Activated naive CD4-positive, alpha-beta T cell treated with anti-CD3 and anti-CD28 coated beads, Interleukin-2, amount 50 U/mL, for 24 hours (primary cell): ENCODE data around the gene RABEP2.
"Not testable (repeated sequence)": the region's sequence is repeated elsewhere in the genome, so short reads cannot be mapped to it uniquely, and the experiment has no call there.

Experiments
- H3K27ac Mint-ChIP-seq: one replicate; pipeline ENCODE4 v1.8.0; 2021; ENCODE audit warnings: mild to moderate bottlenecking, mixed read lengths
- H3K27me3 Mint-ChIP-seq: one replicate; pipeline ENCODE4 v1.8.0; 2021; ENCODE audit warnings: mixed read lengths
- H3K36me3 Mint-ChIP-seq: one replicate; pipeline ENCODE4 v1.8.0; 2021; ENCODE audit warnings: mixed read lengths
- H3K4me1 Mint-ChIP-seq: one replicate; pipeline ENCODE4 v1.8.0; 2021; ENCODE audit warnings: mixed read lengths
- H3K4me3 Mint-ChIP-seq: one replicate; pipeline ENCODE4 v1.8.0; 2021; ENCODE audit warnings: mild to moderate bottlenecking, mixed read lengths
- H3K9me3 Mint-ChIP-seq: one replicate; pipeline ENCODE4 v1.8.0; 2021; ENCODE audit warnings: mixed read lengths

Gene RABEP2

DNA sequence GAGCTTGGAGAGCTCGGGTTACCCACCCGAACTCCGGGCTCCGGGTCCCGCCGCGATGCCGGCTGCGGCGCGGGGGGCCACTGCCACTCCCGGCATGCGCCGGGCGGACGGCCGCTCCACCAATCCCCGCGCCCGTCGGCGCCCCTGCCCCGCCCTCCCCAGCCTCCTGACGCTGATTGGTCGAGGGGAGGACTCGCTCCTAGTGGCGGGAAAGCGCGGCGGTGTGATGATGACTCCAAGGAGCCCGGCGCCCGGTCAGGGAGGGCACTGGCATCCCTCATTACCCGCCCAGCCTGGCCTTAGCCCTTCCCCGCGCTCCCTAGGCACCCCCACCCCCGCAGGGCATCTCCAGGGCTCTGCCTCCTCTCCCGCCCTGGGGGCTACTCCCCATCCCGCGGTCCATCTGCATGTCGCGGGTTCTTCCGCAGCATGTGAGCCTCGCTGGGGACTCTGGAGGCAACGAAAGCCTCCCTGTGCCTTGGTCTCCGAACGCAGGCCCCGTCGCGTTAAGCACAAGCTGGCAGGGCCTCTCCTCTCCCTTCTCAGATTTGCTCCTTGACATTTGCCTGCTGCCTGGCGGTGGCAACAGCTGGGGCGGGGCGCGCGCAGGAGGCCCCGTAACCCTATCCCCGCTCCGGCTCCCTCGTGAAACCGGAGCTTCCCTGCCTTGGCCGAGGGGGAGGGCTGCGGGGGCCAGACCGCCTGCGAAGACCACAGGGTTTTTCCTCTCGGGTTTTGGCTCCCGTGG is 45.0 kb downstream of the RABEP2 start:
- no peaks in the 10 kb centered on the region for H3K36me3 Mint-ChIP-seq
- H3K4me1 Mint-ChIP-seq = peaks cover 6% of the 10 kb centered on the region
- H3K27ac Mint-ChIP-seq = peak overlapping the region; percentile 41
- H3K27me3 Mint-ChIP-seq = peaks cover 5% of the 10 kb centered on the region
- peak overlapping the region; percentile 90 for H3K4me3 Mint-ChIP-seq
- H3K9me3 Mint-ChIP-seq = no peaks in the 10 kb centered on the region

DNA sequence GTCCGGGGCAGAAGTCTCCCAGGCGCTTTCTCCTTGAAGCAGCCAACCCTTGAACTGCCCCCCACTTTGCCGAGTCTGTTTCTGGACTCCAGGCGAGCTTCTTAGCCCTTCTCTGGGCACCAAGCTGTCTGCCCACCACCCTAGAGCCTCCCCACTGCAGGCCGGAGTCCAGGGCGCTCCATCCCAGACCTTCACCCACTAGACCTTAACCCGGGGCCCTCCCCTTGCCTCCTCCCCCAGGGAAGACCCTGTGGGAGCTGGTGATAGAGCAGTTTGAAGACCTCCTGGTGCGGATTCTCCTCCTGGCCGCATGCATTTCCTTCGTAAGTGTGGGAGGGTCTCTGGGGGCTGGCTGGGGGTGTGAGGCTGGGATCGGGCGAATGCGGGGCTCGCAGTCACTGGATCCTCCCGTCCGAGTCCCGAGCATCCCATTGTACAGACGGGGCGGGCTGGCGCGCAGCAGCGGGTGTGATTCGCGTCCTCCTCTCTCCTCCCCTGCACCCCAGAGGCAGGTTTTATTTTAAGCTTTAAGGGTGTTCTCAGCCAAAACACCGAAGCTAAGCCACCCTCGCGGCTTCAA is 45.7 kb downstream of the RABEP2 start:
- Mint-ChIP-seq H3K4me3 (peak overlapping the region; percentile 90), H3K27me3 (peaks cover 5% of the 10 kb centered on the region), H3K4me1 (peaks cover 6% of the 10 kb centered on the region), H3K9me3 (no peaks in the 10 kb centered on the region), H3K27ac (peak overlapping the region; percentile 35), H3K36me3 (no peaks in the 10 kb centered on the region)

DNA sequence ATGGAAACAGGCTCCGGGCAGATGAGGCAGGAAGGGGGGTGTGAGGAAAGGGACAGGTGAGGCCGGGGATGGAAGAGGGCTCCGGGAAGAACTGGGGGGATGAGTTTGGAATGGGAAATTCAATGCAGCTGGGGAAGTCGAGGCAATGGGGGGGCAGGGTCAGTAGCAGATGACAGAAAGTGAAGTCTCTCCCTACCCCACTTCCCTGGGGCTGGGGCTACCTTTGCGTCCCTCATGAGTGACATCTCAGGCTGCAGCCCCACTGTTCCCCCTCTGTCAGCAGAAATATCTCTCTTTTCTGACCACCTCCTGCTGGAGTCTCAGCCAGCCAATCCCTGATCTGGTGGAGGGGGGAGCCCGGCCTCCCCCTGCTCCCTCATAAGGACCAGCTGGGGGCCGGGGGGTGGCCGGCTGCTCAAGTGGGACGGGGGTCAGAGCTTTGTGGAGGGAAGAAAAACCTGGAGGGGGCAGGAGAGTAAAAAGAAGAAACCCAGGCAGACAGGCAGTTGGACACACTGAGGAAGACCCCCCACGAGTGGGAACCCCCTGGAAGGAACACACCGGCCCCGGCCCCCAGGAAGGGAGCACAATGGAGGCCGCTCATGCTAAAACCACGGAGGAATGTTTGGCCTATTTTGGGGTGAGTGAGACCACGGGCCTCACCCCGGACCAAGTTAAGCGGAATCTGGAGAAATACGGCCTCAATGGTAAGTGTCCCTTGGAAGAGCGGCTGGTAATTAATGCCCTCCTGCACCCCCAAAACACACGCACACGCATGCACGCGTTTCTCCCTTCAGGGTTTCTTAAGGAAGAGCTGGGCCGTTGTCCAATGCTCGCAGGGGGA is 46.7 kb downstream of the RABEP2 start, which contains the start of gene ATP2A1:
TSS of gene ATP2A1 (plus strand) at position 406 of the 844 bp plus-strand sequence. CDS start at position 590, 184 bp downstream.
- no peaks in the 10 kb centered on the region for H3K9me3 Mint-ChIP-seq
- H3K36me3 Mint-ChIP-seq = no peaks in the 10 kb centered on the region
- H3K27ac Mint-ChIP-seq = peak within 1 kb of the TSS; percentile 35
- H3K4me3 Mint-ChIP-seq = peak within 1 kb of the TSS; percentile 90
- H3K4me1 Mint-ChIP-seq = peaks cover 6% of the 10 kb centered on the region
- H3K27me3 Mint-ChIP-seq = peaks cover 5% of the 10 kb centered on the region

DNA sequence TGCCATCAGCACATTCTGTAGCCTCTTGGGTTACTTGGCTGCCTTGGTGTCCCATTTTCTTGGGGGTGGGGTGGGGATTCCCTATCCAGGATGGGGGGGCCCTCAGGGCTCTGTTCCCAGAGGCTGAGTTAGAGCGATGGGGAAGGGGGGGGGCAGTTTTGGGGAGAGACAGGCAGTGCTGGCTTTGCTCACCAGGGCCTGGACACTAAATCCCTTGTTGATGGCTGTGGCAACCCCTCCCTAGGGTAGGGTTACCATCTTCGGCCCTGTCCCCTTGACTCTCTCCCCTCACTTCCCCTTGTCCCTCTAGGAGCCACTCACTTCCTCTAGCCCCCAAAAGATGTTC is 47.4 kb downstream of the RABEP2 start:
- H3K9me3 Mint-ChIP-seq = no peaks in the 10 kb centered on the region
- peaks cover 5% of the 10 kb centered on the region for H3K27me3 Mint-ChIP-seq
- no peak overlapping the region for H3K27ac Mint-ChIP-seq
- H3K36me3 Mint-ChIP-seq = no peaks in the 10 kb centered on the region
- H3K4me3 Mint-ChIP-seq = no peak overlapping the region
- peaks cover 6% of the 10 kb centered on the region for H3K4me1 Mint-ChIP-seq

DNA sequence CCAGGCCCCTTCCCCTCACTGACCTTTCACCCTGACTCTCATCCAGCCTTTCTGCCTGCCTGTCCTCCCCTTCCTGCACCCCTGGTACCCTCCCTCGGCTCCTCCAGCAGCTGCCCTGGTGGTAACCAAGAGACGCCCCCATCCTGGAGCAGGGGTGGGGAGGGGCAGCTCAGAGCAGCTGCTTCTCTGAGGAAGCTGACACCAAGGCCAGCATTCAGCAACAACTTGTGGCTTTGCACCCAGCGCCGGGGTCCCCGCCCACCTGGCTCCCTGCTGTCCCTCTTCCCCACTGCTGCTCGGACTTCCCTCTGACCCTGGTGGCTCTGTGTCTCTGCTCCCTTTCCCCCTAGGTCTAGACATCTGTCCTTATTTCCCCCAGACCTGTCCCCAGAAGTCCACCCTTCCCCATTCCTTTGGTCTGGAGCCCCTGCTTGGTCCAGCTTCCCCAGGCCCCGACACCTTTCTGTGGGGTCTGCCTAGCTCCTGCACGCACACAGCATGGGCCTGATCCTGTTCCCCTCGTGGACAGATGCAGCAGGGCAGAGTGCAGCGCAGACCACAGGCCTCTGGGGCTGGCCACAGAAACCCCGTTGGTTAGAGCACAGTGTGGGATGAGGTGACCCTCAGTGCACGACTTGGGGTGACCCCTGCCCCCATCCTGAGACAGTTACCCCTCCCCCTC is 47.9 kb downstream of the RABEP2 start:
- Mint-ChIP-seq H3K9me3 (no peaks in the 10 kb centered on the region), H3K4me3 (no peak overlapping the region), H3K27me3 (peaks cover 5% of the 10 kb centered on the region), H3K36me3 (no peaks in the 10 kb centered on the region), H3K27ac (no peak overlapping the region), H3K4me1 (peaks cover 6% of the 10 kb centered on the region)

DNA sequence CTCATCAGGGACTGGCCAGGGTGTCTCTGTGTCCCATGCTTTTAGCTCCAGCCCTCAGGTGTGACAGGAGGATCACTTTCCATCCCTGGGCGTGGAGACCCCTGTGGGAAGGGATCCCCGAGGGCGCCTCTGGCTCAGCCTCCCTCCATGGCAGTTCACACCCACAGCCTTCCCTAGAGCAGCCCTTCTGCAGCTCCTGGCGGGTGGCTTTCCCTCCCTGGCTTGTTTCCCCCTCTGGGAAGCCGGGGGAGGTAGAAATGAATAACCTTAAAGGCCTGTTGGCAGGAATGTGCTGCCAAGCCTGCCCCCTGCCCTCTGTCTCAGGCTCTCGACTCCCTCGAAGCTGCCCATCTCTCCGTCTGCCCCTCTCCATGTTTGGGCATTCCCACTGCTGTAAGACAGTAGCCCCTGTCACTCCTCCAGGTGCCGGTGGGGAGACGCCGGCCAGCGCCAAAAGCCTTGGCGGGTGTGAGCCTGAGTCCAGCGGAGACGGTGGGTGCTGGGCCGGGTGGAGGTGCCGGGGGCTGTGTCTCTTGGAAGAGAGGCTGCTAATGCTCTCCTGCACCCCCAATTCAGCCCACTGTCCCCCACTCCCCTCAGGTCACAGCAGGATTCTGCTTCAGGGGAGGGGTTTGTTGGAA is 48.9 kb downstream of the RABEP2 start:
- Mint-ChIP-seq H3K27me3 (peaks cover 4% of the 10 kb centered on the region), H3K36me3 (no peaks in the 10 kb centered on the region), H3K27ac (no peak overlapping the region), H3K4me1 (peaks cover 5% of the 10 kb centered on the region), H3K4me3 (no peak overlapping the region), H3K9me3 (no peaks in the 10 kb centered on the region)

DNA sequence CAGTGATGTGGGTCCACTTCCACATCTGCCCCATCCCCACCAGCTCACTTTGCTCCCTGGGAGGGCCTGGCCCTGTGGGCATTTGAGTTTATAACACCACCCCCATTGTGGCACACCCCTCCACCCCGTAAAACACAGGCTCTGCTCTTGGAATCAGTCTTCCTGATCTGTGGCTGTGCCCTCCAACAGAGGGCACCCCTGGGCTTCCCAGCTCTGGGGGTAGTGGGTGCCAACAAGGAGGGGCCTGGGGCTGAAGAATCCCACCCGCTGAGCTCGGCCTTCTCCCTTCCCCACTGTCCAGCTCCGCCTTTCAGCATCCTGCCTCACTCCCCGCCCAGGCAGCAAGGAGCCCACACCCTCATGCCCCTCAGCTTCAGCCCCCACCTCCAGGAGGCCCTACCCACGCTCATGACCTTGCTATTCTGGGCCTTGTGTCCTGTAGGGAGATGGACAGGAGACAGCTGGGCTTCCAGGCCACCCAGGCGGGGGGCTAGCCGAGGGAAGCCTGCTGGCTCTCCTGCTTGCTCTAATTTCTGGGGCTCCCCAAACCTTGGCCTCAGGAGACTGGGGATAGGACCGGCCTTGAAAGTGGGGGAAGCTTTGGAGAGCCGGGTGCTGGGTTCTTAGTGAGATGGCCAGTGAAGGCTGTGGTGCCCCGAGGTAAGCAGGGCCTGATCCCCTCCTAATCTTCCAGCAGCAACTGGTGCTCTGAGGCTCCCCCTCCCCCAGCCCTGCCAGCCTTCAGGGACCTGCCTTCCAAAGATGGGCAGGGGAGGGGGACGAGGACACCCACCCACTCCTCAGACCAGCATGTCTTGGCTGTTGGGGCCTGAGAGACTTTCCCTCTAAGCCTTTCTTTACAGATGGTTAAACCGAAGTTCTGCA is 49.7 kb downstream of the RABEP2 start:
- Mint-ChIP-seq H3K27me3 (no peaks in the 10 kb centered on the region), H3K36me3 (no peaks in the 10 kb centered on the region), H3K27ac (no peak overlapping the region)

DNA sequence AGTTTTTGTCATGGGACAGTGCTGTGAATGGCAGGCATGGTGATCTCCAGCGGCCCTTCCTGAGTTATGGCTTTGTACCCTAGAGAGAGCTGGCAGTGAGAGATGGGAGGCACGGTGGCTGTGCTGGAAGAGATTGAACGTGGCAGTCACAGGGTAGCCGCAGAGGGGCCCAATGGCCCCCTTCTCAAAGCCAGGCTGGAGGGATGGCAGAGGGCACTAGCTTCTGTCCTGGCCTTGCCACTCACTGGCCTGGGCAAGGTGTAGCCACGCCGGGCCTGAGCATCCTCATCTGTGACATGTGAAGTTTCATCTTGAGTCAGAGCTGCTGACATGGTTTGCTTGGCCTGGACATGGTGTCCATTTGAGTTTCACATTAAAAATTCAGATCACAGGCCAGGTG is 50.6 kb downstream of the RABEP2 start:
- no peaks in the 10 kb centered on the region for H3K4me1 Mint-ChIP-seq
- no peaks in the 10 kb centered on the region for H3K36me3 Mint-ChIP-seq
- no peaks in the 10 kb centered on the region for H3K9me3 Mint-ChIP-seq
- H3K4me3 Mint-ChIP-seq = no peak overlapping the region
- H3K27ac Mint-ChIP-seq = no peak overlapping the region
- no peaks in the 10 kb centered on the region for H3K27me3 Mint-ChIP-seq

More for the DNA sequence above, 49.7 kb downstream of the RABEP2 start:
- Mint-ChIP-seq H3K4me3 (no peak overlapping the region), H3K4me1 (no peaks in the 10 kb centered on the region), H3K9me3 (no peaks in the 10 kb centered on the region)

DNA sequence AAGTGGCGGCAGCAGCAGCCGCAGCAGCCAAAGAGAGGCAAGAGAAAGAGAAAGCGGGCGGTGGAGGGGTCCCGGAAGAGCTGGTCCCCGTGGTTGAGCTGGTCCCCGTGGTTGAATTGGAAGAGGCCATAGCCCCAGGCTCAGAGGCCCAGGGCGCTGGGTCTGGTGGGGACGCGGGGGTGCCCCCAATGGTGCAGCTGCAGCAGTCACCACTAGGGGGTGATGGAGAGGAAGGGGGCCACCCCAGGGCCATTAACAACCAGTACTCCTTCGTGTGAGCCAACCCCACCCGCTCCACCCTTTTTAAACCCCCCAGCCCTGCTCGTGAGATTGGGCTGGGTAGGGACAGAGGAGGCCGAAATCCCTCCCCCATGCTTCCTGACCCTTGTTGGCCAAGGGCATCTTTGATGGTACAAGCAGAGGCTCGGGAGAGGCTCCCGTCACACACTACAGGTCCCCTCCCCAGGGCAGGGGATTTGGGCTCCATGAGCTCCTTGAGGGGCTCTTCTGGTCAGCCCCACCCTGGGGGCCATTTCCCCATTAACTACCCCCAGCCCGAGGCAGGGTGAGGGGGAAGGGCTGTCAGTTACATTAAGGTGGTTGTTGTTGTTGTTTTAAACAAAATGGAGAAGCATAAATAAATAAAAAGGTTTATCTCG is 51.4 kb downstream of the RABEP2 start:
- H3K4me1 Mint-ChIP-seq = no peaks in the 10 kb centered on the region
- H3K27ac Mint-ChIP-seq = no peak overlapping the region
- H3K9me3 Mint-ChIP-seq = no peaks in the 10 kb centered on the region
- H3K4me3 Mint-ChIP-seq = no peak overlapping the region
- no peaks in the 10 kb centered on the region for H3K27me3 Mint-ChIP-seq
- no peaks in the 10 kb centered on the region for H3K36me3 Mint-ChIP-seq

DNA sequence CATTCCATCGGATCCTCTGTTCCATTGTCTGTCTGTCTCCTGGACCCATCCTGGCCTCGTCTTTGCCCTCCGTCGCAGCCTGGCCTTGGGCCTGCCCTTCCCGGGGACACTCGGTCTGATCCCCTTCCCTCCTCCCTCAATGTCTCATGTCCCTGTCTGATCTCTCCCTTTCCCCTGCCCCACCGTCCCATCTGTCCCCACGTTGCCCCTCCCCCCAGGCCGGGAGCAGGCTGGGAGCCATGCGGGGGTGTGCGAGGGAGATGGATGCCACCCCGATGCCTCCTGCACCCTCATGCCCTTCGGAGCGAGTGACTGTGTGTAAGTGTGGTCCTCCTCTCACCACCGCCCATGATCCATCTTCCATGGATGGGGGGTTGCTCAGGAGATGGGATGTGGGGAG is 52.1 kb downstream of the RABEP2 start:
- Mint-ChIP-seq H3K9me3 (no peaks in the 10 kb centered on the region), H3K27me3 (no peaks in the 10 kb centered on the region), H3K27ac (no peak overlapping the region), H3K4me3 (no peak overlapping the region), H3K36me3 (no peaks in the 10 kb centered on the region), H3K4me1 (no peaks in the 10 kb centered on the region)

DNA sequence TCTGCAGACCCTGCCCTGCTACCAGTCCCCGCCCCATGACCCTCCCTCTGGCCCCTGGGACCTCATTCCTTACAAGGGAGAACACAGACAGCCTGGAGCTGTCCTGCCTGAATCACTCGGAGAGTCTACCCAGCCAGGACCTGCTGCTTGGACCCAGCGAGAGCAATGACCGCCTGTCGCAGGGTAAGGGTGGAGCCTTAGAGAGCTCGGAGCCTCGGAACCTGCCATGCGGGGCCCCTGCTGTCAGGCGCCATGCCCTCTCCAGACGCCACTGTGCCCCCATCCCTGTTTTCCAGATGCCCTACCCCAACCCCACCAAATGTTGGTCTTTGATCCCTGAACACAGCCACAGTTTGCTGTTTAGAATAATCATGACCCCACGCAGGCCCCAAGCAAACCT is 55.8 kb downstream of the RABEP2 start:
- no peaks in the 10 kb centered on the region for H3K9me3 Mint-ChIP-seq
- no peaks in the 10 kb centered on the region for H3K36me3 Mint-ChIP-seq
- H3K27ac Mint-ChIP-seq = no peak overlapping the region
- no peaks in the 10 kb centered on the region for H3K27me3 Mint-ChIP-seq
- no peak overlapping the region for H3K4me3 Mint-ChIP-seq
- peaks cover 10% of the 10 kb centered on the region for H3K4me1 Mint-ChIP-seq

DNA sequence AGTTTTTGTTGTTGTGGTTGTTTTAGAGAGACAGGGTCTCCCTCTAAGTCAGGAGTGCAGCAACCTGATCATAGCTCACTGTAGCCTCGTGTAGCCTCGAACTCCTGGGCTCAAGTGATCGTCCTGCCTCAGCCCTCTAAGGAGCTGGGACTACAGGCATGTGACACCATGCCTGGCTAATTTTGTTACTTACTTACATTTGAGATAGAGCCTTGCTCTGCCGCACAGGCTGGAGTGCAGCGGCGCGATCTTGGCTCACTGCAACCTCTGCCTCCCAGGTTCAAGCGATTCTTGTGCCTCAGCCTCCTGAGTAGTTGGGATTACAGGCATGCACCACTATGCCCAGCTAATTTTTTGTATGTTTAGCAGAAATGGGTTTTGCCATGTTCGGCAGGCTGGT is 57.4 kb downstream of the RABEP2 start:
- H3K4me3 Mint-ChIP-seq, H3K36me3 Mint-ChIP-seq, H3K27ac Mint-ChIP-seq, H3K27me3 Mint-ChIP-seq, H3K9me3 Mint-ChIP-seq: not testable (repeated sequence)
- peaks cover 14% of the 10 kb centered on the region for H3K4me1 Mint-ChIP-seq

DNA sequence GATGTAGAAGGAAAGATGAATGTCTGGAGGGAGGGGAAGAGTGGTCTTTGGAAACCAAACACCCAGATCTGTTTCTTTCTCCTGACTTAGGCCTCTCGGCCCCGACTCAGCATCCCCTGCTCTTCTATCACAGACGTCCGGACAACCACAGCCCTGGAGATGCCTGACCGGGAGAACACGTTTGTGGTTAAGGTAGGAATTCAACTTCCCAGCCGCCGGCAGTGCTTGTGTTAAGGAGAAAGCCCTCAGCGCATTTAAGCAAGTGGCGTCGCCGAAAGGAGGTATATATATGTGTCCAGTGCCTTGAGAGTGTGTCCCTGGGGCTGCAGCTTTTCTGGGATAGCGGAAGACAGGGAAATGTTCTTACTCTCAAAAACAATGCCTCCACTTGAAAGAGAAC is 57.8 kb downstream of the RABEP2 start:
- Mint-ChIP-seq H3K27ac (no peak overlapping the region), H3K9me3 (no peaks in the 10 kb centered on the region), H3K4me3 (no peak overlapping the region), H3K27me3 (no peaks in the 10 kb centered on the region), H3K4me1 (peaks cover 14% of the 10 kb centered on the region), H3K36me3 (peaks cover 1% of the 10 kb centered on the region)

DNA sequence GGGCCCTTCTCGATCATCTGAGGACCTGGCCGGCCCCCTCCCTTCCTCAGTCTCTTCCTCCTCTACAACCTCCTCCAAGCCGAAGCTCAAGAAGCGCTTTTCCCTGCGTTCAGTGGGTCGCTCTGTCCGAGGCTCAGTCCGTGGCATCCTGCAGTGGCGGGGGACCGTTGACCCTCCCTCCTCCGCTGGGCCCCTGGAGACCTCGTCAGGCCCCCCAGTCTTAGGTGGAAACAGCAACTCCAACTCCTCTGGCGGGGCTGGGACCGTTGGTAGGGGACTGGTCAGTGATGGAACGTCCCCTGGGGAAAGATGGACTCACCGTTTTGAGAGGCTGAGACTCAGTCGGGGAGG is 58.6 kb downstream of the RABEP2 start:
- Mint-ChIP-seq H3K4me1 (peaks cover 18% of the 10 kb centered on the region), H3K36me3 (peaks cover 1% of the 10 kb centered on the region), H3K27ac (no peak overlapping the region), H3K4me3 (no peak overlapping the region), H3K9me3 (no peaks in the 10 kb centered on the region), H3K27me3 (no peaks in the 10 kb centered on the region)
